PC-9 (cell line): ENCODE results near the gene HBS1L. TPM values are rescaled to one million over a fixed set of nuclear protein-coding genes. Genes with fewer than 3 reads are reported as not detected.

Experiments
- BruUV-seq: library from RNA; stranded (reverse); fragments of 400-500 nt; replicated peaks from 2 replicates; lab custom pipeline; 2021; lab: Mats Ljungman, UMichigan
- CTCF ChIA-PET: fragments of 300-600 bp; sonication (Branson Sonifier 250); formaldehyde crosslinking; loops from one replicate; lab custom pipeline; 2022; ENCODE audit warnings: antibody characterized with exemption; lab: Charles Lee
- POLR2A ChIA-PET: fragments of 300-600 bp; sonication (Branson Sonifier 250); formaldehyde crosslinking; loops from one replicate; lab custom pipeline; 2022; ENCODE audit warnings: antibody characterized with exemption; ENCODE audit not compliant: unreplicated experiment; lab: Charles Lee
- DNase-seq, 2 experiments: peaks; one replicate each; pipeline versions ENCODE4 v3.0.0 to v3.0.0-alpha.2; 2015 to 2022; ENCODE audit warnings: mixed read lengths in 1 of 2
- H2AFZ ChIP-seq: fragments of 200-600 bp; sonication (generic); 2 replicates; pipeline ENCODE4 v1.8.1; 2017; ENCODE audit warnings: antibody characterized with exemption
- H3F3A ChIP-seq: fragments of 200-600 bp; sonication (generic); 2 replicates; pipeline ENCODE4 v1.8.1; 2017; ENCODE audit warnings: antibody characterized with exemption, mild to moderate bottlenecking, low read depth; ENCODE audit not compliant: insufficient read depth
- H3K27ac ChIP-seq: fragments of 200-600 bp; sonication (generic); 2 replicates; pipeline ENCODE4 v1.6.1; 2016; ENCODE audit warnings: mixed run types
- H3K27me3 ChIP-seq: fragments of 200-600 bp; sonication (generic); 2 replicates; pipeline ENCODE4 v1.6.1; 2016; ENCODE audit warnings: low read depth, mixed run types; ENCODE audit not compliant: insufficient read depth
- H3K36me3 ChIP-seq: fragments of 200-600 bp; sonication (generic); 2 replicates; pipeline ENCODE4 v1.6.1; 2016; ENCODE audit warnings: low read depth, mixed run types
- H3K4me1 ChIP-seq: fragments of 200-600 bp; sonication (generic); replicated peaks from 2 replicates; pipeline ENCODE4 v1.6.1; 2016; ENCODE audit warnings: mixed run types; ENCODE audit not compliant: insufficient read depth
- H3K4me2 ChIP-seq: fragments of 200-600 bp; sonication (generic); 2 replicates; pipeline ENCODE4 v1.6.1; 2017; ENCODE audit warnings: mixed run types
- H3K4me3 ChIP-seq: fragments of 200-600 bp; sonication (generic); 2 replicates; pipeline ENCODE4 v1.6.1; 2016; ENCODE audit warnings: mixed run types
- H3K79me2 ChIP-seq: fragments of 200-600 bp; sonication (generic); 2 replicates; pipeline ENCODE4 v1.6.1; 2017; ENCODE audit warnings: low read depth, mixed run types
- H3K9me2 ChIP-seq: fragments of 200-600 bp; sonication (generic); 2 replicates; pipeline ENCODE4 v1.8.1; 2017; ENCODE audit warnings: mild to moderate bottlenecking; ENCODE audit not compliant: insufficient read depth
- H3K9me3 ChIP-seq: fragments of 200-600 bp; sonication (generic); 2 replicates; pipeline ENCODE4 v1.8.1; 2016; ENCODE audit warnings: low read depth; ENCODE audit not compliant: insufficient read depth
- H4K20me1 ChIP-seq: fragments of 200-600 bp; sonication (generic); 2 replicates; pipeline ENCODE4 v1.8.1; 2017; ENCODE audit not compliant: insufficient read depth
- EZH2 ChIP-seq: fragments of 200-600 bp; sonication (generic); IDR thresholded peaks from 2 replicates; pipeline ENCODE4 v1.8.0; 2017; ENCODE audit warnings: antibody characterized with exemption, low read depth
- intact Hi-C: fragments of 100-400 bp; cut with micrococcal nuclease; formaldehyde crosslinking; loops from one replicate; pipeline ENCODE4 v1.10.0; 2022; ENCODE audit not compliant: unreplicated experiment
- total RNA-seq: library from RNA; stranded (reverse); gene quantifications from 2 replicates; pipeline ENCODE4 v1.2.3, GENCODE V29; 2021
- TF ChIP-seq, protein P1 (sequence below): fragments of 200-600 bp; sonication (generic); conservative IDR thresholded peaks from 2 replicates; pipeline ENCODE4 v1.6.1; 2017; ENCODE audit warnings: mixed run types, antibody characterized with exemption, mild to moderate bottlenecking, moderate library complexity

The HBS1L gene
- total RNA-seq, 1 experiment from 2014 or later = 84.4 TPM

DNA sequence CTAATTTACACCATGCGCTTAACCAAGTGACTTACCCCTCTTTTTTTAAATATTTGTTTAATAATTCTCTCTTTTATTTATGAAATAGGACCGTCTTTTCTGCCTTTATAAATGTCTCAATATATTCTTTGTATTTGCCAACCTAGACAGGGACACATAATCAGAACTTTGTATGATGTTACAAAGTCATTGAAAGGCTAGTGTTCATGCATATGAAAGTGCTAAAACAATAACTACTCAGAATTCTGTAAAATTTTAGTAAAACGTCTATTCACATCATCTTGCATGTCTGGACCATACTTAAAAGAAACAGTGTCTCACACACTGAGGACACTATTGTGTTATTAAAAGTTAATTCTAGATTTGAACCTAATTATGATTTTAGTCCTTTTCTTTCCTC lies 41.1 kb upstream of the HBS1L start:
- Histone ChIP-seq H2AFZ (no peak overlapping the region), H3K4me2 (no peak overlapping the region), H4K20me1 (no peaks in the 10 kb centered on the region), H3K9me3 (no peaks in the 10 kb centered on the region), H3K27ac (no peak overlapping the region), H3K79me2 (no peaks in the 10 kb centered on the region), H3K27me3 (no peaks in the 10 kb centered on the region), H3F3A (no peaks in the 10 kb centered on the region), H3K9me2 (no peaks in the 10 kb centered on the region), H3K4me1 (peaks cover 9% of the 10 kb centered on the region), H3K4me3 (no peak overlapping the region), H3K36me3 (no peaks in the 10 kb centered on the region)
- no peak for DNase-seq
- no peak for TF ChIP-seq EZH2
- TF ChIP-seq, protein P1, sequence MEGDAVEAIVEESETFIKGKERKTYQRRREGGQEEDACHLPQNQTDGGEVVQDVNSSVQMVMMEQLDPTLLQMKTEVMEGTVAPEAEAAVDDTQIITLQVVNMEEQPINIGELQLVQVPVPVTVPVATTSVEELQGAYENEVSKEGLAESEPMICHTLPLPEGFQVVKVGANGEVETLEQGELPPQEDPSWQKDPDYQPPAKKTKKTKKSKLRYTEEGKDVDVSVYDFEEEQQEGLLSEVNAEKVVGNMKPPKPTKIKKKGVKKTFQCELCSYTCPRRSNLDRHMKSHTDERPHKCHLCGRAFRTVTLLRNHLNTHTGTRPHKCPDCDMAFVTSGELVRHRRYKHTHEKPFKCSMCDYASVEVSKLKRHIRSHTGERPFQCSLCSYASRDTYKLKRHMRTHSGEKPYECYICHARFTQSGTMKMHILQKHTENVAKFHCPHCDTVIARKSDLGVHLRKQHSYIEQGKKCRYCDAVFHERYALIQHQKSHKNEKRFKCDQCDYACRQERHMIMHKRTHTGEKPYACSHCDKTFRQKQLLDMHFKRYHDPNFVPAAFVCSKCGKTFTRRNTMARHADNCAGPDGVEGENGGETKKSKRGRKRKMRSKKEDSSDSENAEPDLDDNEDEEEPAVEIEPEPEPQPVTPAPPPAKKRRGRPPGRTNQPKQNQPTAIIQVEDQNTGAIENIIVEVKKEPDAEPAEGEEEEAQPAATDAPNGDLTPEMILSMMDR = no peak
- no TSS peak for BruUV-seq
- ChIA-PET CTCF (no interaction called here), POLR2A (no interaction called here)
- intact Hi-C loops = no loop called here

DNA sequence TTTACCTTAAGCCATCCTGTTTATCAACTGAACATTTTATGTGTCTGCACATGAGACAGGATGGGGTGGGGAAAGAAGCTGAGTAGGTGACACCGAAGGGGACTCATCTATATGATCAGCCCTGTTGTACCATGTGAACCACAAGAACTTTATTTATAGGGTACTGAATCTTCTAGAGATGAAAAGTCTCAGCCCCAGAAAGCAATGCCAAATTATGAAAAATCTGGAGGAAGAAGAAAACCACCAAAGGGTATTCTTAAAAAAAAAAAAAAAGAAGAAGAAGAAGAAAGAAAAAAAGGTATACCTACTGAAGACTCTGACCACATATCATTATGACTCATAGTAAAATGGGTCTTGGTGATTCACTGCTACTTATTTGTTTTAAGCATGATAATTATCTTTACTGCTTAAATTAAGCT lies 39.8 kb upstream of the HBS1L start:
- POLR2A ChIA-PET = no interaction called here
- Histone ChIP-seq H3K27me3 (no peaks in the 10 kb centered on the region), H3K9me2 (no peaks in the 10 kb centered on the region), H3K36me3 (no peaks in the 10 kb centered on the region), H3K27ac (no peak overlapping the region), H3K4me2 (no peak overlapping the region), H3K4me3 (no peak overlapping the region), H3K4me1 (peaks cover 9% of the 10 kb centered on the region), H3K9me3 (no peaks in the 10 kb centered on the region), H2AFZ (no peak overlapping the region), H4K20me1 (no peaks in the 10 kb centered on the region), H3K79me2 (no peaks in the 10 kb centered on the region), H3F3A (no peaks in the 10 kb centered on the region)
- BruUV-seq = no TSS peak
- TF ChIP-seq EZH2 = no peak
- TF ChIP-seq, protein P1 = no peak
- peak in 1 of 2 experiments; percentile 75 for DNase-seq
- CTCF ChIA-PET = interaction anchor here (0.7 kb wide), 1 partner anchor 20 kb away, joined by 11 read pairs; no protein-coding TSS in a partner anchor
- intact Hi-C loops = no loop called here

DNA sequence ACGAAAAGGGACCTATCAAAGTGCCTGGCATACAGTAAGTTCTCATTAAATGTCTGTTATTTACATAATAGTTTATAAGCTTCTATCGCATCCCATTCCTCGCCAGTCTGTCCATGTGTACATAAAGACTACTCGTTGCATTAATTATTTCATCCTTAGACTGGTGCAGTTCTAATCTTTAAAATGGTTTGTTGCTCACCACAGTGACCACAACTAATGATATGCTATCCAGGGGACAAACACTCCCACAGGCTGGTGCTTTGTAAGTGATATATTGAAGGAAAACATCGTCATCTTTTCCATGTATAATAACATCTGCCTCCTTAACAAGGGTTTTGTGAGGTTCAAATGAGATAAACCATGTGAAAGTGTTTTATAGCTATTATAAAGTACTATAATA lies 39.0 kb upstream of the HBS1L start:
- H3K4me3 ChIP-seq = no peak overlapping the region
- no peaks in the 10 kb centered on the region for H4K20me1 ChIP-seq
- no peaks in the 10 kb centered on the region for H3K9me3 ChIP-seq
- ChIA-PET POLR2A (no interaction called here), CTCF (no interaction called here)
- no peak for TF ChIP-seq EZH2
- TF ChIP-seq, protein P1 = no peak
- peaks cover 9% of the 10 kb centered on the region for H3K4me1 ChIP-seq
- no peaks in the 10 kb centered on the region for H3F3A ChIP-seq
- H3K27ac ChIP-seq = no peak overlapping the region
- BruUV-seq = no TSS peak
- H3K27me3 ChIP-seq = no peaks in the 10 kb centered on the region
- H3K36me3 ChIP-seq = no peaks in the 10 kb centered on the region
- H3K9me2 ChIP-seq = no peaks in the 10 kb centered on the region
- no peak for DNase-seq
- no peak overlapping the region for H3K4me2 ChIP-seq
- intact Hi-C loops = no loop called here
- no peaks in the 10 kb centered on the region for H3K79me2 ChIP-seq
- no peak overlapping the region for H2AFZ ChIP-seq
